ENCODE results near the gene SH3GL1.

DNA sequence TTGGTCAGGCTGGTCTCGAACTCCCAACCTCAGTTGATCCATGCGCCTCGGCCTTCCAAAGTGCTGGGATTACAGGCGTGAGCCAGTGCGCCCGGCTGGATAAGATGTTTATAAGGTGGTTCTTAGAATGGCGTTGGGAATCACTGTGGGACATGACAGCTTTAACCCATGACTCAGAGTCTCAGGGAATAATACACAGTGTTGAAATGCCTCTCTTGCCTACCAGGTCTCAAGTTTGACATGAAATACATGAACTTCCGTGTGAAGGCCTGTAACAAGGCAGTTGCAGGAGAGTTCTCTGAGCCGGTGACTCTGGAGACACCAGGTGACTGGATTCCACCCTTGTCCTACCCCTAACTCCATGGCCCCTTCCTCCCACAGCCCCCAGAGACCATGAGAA, 83.4 kb downstream of the SH3GL1 start:
- TF ChIP-seq, protein P1, sequence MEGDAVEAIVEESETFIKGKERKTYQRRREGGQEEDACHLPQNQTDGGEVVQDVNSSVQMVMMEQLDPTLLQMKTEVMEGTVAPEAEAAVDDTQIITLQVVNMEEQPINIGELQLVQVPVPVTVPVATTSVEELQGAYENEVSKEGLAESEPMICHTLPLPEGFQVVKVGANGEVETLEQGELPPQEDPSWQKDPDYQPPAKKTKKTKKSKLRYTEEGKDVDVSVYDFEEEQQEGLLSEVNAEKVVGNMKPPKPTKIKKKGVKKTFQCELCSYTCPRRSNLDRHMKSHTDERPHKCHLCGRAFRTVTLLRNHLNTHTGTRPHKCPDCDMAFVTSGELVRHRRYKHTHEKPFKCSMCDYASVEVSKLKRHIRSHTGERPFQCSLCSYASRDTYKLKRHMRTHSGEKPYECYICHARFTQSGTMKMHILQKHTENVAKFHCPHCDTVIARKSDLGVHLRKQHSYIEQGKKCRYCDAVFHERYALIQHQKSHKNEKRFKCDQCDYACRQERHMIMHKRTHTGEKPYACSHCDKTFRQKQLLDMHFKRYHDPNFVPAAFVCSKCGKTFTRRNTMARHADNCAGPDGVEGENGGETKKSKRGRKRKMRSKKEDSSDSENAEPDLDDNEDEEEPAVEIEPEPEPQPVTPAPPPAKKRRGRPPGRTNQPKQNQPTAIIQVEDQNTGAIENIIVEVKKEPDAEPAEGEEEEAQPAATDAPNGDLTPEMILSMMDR (IDR thresholded peaks at IDR 0.05; ENCODE audit: borderline replicate concordance, extremely low read depth, low read length, poor library complexity, severe bottlenecking): no peak
- no peak for TF ChIP-seq EZH2 (IDR thresholded peaks at IDR 0.05; ENCODE audit: borderline replicate concordance, low read depth, low read length, severe bottlenecking)

Measured in DND-41 (cell line).